Gastroesophageal sphincter (tissue), 3 donors: Measurements from ENCODE around the gene UNKL.

Experiments
- CTCF ChIP-seq, 4 experiments: fragments of 200-600 bp in 2 of 4; fragments of 450-650 bp in 2 of 4; sonication (generic) in 1 of 4; IDR thresholded peaks; one replicate each; pipeline ENCODE4 v1.5.1; 2017 to 2019; ENCODE audit warnings: antibody characterized with exemption in 4 of 4, mild to moderate bottlenecking in 2 of 4, moderate library complexity in 2 of 4
- EP300 ChIP-seq: sonication (generic); formaldehyde crosslinking; IDR thresholded peaks from one replicate; pipeline ENCODE4 v1.6.1; 2017; ENCODE audit warnings: antibody characterized with exemption, mild to moderate bottlenecking
- POLR2AphosphoS5 ChIP-seq: sonication (generic); formaldehyde crosslinking; IDR thresholded peaks from one replicate; pipeline ENCODE4 v1.6.1; 2017; ENCODE audit warnings: antibody characterized with exemption

DNA sequence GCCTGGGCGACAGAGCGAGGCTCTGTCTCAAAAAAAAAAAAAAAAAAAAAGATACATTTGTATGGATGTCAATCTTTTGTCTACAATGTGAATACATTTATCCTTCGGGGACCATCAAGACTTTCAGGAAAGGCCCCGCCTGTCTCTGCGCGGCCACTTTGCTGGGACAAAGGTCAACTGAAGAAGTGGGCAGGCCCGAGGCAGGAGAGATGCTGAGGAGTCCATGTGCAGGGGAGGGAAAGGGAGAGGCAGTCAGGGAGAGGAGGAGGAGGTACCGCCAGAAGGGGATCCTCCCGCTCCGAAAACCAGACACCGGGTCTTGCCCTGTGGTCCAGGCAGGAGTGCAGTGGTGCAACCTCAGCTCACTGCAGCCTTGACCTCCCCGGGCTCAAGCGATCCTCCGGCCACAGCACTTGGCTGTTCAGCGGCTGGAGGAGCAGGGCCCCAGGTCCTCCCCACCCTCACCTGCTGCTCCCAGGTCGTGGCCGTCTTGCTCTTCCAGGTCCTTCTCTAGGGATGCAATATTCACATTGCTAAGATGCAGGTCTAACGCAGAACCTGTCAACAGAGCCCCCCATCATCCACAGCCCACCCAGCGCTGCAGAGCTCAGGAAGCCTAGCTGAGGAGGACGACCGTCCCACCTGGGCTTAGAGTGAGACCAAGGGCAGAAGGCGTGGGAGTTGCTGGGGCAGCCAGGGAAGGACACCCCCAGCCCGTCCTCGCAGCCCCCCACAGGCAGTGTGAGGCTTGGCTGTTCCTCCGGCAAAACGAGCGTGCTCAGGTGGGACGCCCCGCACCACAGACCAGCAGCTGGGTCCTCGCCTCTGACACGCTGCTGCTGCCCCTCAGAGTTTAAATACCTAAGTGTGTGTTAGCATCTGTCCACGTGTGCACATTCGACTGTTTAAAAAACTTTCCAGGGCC lies 43.2 kb downstream of the UNKL start:
- TF ChIP-seq CTCF (IDR thresholded peaks at IDR 0.05): no peak
- TF ChIP-seq POLR2AphosphoS5: no peak
- TF ChIP-seq EP300: no peak
